Calu3 (cell line): Measurements from ENCODE around the gene MCM3AP. TPM values are rescaled to one million over a fixed set of nuclear protein-coding genes. Genes with fewer than 3 reads are reported as not detected.

Experiments
- BruUV-seq: library from RNA; stranded (reverse); fragments of 400-500 nt; replicated peaks from 2 replicates; lab custom pipeline; 2021; lab: Mats Ljungman, UMichigan
- CTCF ChIA-PET: fragments of 300-600 bp; sonication (Branson Sonifier 250); formaldehyde crosslinking; loops from one replicate; lab custom pipeline; 2022; ENCODE audit warnings: antibody characterized with exemption; lab: Charles Lee
- DNase-seq: peaks from one replicate; pipeline ENCODE4 v3.0.0; 2022
- H3K27ac Mint-ChIP-seq: one replicate; pipeline ENCODE4 v1.8.0; 2022; ENCODE audit warnings: mixed read lengths; ENCODE audit not compliant: unreplicated experiment
- H3K27me3 Mint-ChIP-seq: one replicate; pipeline ENCODE4 v1.8.0; 2022; ENCODE audit warnings: mixed read lengths; ENCODE audit not compliant: unreplicated experiment
- H3K36me3 Mint-ChIP-seq: one replicate; pipeline ENCODE4 v1.8.0; 2022; ENCODE audit warnings: mild to moderate bottlenecking, moderate library complexity, mixed read lengths; ENCODE audit not compliant: insufficient read depth, unreplicated experiment
- H3K4me1 Mint-ChIP-seq: one replicate; pipeline ENCODE4 v1.8.0; 2022; ENCODE audit warnings: mild to moderate bottlenecking, low read depth, mixed read lengths; ENCODE audit not compliant: unreplicated experiment
- H3K4me3 Mint-ChIP-seq: one replicate; pipeline ENCODE4 v1.8.0; 2022; ENCODE audit warnings: mild to moderate bottlenecking, low read depth, moderate library complexity, mixed read lengths; ENCODE audit not compliant: unreplicated experiment
- H3K9me3 Mint-ChIP-seq: one replicate; pipeline ENCODE4 v1.8.0; 2022; ENCODE audit warnings: low read depth, mixed read lengths; ENCODE audit not compliant: unreplicated experiment
- intact Hi-C: fragments of 100-400 bp; cut with micrococcal nuclease; formaldehyde crosslinking; loops from one replicate; pipeline ENCODE4 v1.10.0; 2022; ENCODE audit not compliant: unreplicated experiment
- total RNA-seq: library from RNA; stranded (reverse); gene quantifications from 2 replicates; pipeline ENCODE4 v1.2.3, GENCODE V29; 2022
- TF ChIP-seq, protein P1 (sequence below): fragments of 200-600 bp; IDR thresholded peaks from one replicate; pipeline ENCODE4 v1.8.0; 2022; ENCODE audit warnings: antibody characterized with exemption; ENCODE audit not compliant: unreplicated experiment

MCM3AP gene
- total RNA-seq, 1 experiment from 2014 or later: 64.1 TPM

GRCh38 chr21:46319186-46319585 lies 33.8 kb upstream of the MCM3AP start:
- CTCF ChIA-PET: no interaction called here
- peaks cover 11% of the 10 kb centered on the region for H3K4me1 Mint-ChIP-seq
- no peaks in the 10 kb centered on the region for H3K27me3 Mint-ChIP-seq
- H3K27ac Mint-ChIP-seq: no peak overlapping the region
- H3K9me3 Mint-ChIP-seq: no peaks in the 10 kb centered on the region
- TF ChIP-seq, protein P1, sequence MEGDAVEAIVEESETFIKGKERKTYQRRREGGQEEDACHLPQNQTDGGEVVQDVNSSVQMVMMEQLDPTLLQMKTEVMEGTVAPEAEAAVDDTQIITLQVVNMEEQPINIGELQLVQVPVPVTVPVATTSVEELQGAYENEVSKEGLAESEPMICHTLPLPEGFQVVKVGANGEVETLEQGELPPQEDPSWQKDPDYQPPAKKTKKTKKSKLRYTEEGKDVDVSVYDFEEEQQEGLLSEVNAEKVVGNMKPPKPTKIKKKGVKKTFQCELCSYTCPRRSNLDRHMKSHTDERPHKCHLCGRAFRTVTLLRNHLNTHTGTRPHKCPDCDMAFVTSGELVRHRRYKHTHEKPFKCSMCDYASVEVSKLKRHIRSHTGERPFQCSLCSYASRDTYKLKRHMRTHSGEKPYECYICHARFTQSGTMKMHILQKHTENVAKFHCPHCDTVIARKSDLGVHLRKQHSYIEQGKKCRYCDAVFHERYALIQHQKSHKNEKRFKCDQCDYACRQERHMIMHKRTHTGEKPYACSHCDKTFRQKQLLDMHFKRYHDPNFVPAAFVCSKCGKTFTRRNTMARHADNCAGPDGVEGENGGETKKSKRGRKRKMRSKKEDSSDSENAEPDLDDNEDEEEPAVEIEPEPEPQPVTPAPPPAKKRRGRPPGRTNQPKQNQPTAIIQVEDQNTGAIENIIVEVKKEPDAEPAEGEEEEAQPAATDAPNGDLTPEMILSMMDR: no peak
- H3K4me3 Mint-ChIP-seq: no peak overlapping the region
- peaks cover 33% of the 10 kb centered on the region for H3K36me3 Mint-ChIP-seq
- intact Hi-C loops: no loop called here
- no TSS peak for BruUV-seq
- no peak for DNase-seq

DNA sequence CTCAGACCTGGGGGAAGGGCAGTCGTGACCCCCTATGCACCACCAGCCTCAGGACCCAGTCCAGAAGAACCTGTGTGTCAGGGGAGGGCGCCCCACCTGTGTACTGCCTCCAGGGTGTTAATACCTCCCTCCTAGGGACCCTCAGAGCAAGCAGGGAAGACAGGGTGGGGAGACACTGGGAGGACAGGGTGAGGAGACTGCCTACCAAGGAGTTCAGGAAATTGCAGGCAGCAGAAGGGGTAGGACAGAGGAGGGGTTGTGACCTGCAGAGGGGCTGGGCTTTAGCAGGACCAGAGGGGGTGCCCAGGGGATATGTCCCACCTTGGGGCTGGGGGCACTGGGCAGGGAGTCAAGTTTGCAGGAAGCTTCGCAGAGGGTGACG lies 33.0 kb upstream of the MCM3AP start:
- H3K9me3 Mint-ChIP-seq: no peaks in the 10 kb centered on the region
- TF ChIP-seq, protein P1: no peak
- H3K4me1 Mint-ChIP-seq: peaks cover 11% of the 10 kb centered on the region
- no TSS peak for BruUV-seq
- H3K4me3 Mint-ChIP-seq: no peak overlapping the region
- no peak for DNase-seq
- CTCF ChIA-PET: no interaction called here
- H3K36me3 Mint-ChIP-seq: peaks cover 29% of the 10 kb centered on the region
- H3K27me3 Mint-ChIP-seq: no peaks in the 10 kb centered on the region
- intact Hi-C loops: no loop called here
- no peak overlapping the region for H3K27ac Mint-ChIP-seq

GRCh38 chr21:46317710-46318463 lies 32.5 kb upstream of the MCM3AP start:
- no TSS peak for BruUV-seq
- Mint-ChIP-seq H3K27me3 (no peaks in the 10 kb centered on the region), H3K4me1 (peaks cover 11% of the 10 kb centered on the region), H3K27ac (no peak overlapping the region), H3K9me3 (no peaks in the 10 kb centered on the region), H3K36me3 (peaks cover 24% of the 10 kb centered on the region), H3K4me3 (no peak overlapping the region)
- CTCF ChIA-PET: no interaction called here
- no peak for DNase-seq
- intact Hi-C loops: no loop called here
- TF ChIP-seq, protein P1: no peak

GRCh38 chr21:46316708-46317324 lies 31.4 kb upstream of the MCM3AP start:
- intact Hi-C loops: no loop called here
- Mint-ChIP-seq H3K9me3 (no peaks in the 10 kb centered on the region), H3K27me3 (no peaks in the 10 kb centered on the region), H3K4me3 (no peak overlapping the region), H3K27ac (no peak overlapping the region), H3K36me3 (peaks cover 14% of the 10 kb centered on the region), H3K4me1 (peaks cover 8% of the 10 kb centered on the region)
- BruUV-seq: no TSS peak
- DNase-seq: no peak
- CTCF ChIA-PET: no interaction called here
- TF ChIP-seq, protein P1: no peak
